ENCODE results near the gene SLC10A3.

Gene SLC10A3

GRCh38 chrX:154466907-154467306, 23.5 kb downstream of the SLC10A3 start:
- TF ChIP-seq TCF12 (IDR thresholded peaks at IDR 0.05; ENCODE audit: low read depth) (no peak), RAD21 (IDR thresholded peaks at IDR 0.05; ENCODE audit: low read depth) (no peak), EGR1 (IDR thresholded peaks at IDR 0.05) (no peak), YY1 (IDR thresholded peaks at IDR 0.05; ENCODE audit: low read depth) (no peak), TEAD4 (IDR thresholded peaks at IDR 0.05) (no peak), CEBPB (IDR thresholded peaks at IDR 0.05) (no peak), ZBTB7A (IDR thresholded peaks at IDR 0.05; ENCODE audit: low read depth) (no peak), FOXM1 (IDR thresholded peaks at IDR 0.05; ENCODE audit: borderline replicate concordance, low read depth) (no peak), TAF1 (IDR thresholded peaks at IDR 0.05; ENCODE audit: low read depth) (no peak), EP300 (IDR thresholded peaks at IDR 0.05; ENCODE audit: borderline replicate concordance) (no peak), USF1 (IDR thresholded peaks at IDR 0.05) (no peak), NFIC (IDR thresholded peaks at IDR 0.05) (no peak), CREB1 (IDR thresholded peaks at IDR 0.05; ENCODE audit: low read depth) (no peak)
- TF ChIP-seq, protein P1, sequence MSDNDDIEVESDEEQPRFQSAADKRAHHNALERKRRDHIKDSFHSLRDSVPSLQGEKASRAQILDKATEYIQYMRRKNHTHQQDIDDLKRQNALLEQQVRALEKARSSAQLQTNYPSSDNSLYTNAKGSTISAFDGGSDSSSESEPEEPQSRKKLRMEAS (IDR thresholded peaks at IDR 0.05), result no peak
- TF ChIP-seq, protein P2, sequence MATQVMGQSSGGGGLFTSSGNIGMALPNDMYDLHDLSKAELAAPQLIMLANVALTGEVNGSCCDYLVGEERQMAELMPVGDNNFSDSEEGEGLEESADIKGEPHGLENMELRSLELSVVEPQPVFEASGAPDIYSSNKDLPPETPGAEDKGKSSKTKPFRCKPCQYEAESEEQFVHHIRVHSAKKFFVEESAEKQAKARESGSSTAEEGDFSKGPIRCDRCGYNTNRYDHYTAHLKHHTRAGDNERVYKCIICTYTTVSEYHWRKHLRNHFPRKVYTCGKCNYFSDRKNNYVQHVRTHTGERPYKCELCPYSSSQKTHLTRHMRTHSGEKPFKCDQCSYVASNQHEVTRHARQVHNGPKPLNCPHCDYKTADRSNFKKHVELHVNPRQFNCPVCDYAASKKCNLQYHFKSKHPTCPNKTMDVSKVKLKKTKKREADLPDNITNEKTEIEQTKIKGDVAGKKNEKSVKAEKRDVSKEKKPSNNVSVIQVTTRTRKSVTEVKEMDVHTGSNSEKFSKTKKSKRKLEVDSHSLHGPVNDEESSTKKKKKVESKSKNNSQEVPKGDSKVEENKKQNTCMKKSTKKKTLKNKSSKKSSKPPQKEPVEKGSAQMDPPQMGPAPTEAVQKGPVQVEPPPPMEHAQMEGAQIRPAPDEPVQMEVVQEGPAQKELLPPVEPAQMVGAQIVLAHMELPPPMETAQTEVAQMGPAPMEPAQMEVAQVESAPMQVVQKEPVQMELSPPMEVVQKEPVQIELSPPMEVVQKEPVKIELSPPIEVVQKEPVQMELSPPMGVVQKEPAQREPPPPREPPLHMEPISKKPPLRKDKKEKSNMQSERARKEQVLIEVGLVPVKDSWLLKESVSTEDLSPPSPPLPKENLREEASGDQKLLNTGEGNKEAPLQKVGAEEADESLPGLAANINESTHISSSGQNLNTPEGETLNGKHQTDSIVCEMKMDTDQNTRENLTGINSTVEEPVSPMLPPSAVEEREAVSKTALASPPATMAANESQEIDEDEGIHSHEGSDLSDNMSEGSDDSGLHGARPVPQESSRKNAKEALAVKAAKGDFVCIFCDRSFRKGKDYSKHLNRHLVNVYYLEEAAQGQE (IDR thresholded peaks at IDR 0.05; ENCODE audit: low read depth), result no peak

DNA sequence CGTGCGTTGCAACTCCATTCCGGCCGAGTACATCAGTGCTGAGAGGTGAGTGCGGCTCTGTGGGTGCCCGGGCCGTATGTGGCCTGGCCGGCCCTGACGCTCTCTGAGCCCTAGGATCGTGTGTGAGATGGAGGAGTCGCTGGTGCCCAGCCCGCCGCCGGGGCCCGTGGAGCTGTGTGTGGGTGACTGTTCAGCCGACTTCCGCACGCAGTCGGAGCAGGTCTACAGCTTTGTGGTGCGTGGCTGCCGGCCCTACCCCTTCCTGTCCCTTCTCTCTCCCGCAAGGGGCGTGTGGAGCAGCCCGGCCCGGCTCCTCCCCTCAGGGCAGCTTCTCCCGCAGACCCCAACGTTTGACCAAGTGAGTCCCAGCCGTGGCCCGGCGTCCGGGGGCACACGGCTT, 24.4 kb downstream of the SLC10A3 start:
- TF ChIP-seq USF1 (IDR thresholded peaks at IDR 0.05) (no peak), CREB1 (IDR thresholded peaks at IDR 0.05; ENCODE audit: low read depth) (no peak), TCF12 (IDR thresholded peaks at IDR 0.05; ENCODE audit: low read depth) (no peak), FOXM1 (IDR thresholded peaks at IDR 0.05; ENCODE audit: borderline replicate concordance, low read depth) (no peak), NFIC (IDR thresholded peaks at IDR 0.05) (no peak), TEAD4 (IDR thresholded peaks at IDR 0.05) (no peak), ZBTB7A (IDR thresholded peaks at IDR 0.05; ENCODE audit: low read depth) (no peak), EGR1 (IDR thresholded peaks at IDR 0.05) (no peak), TAF1 (IDR thresholded peaks at IDR 0.05; ENCODE audit: low read depth) (no peak), RAD21 (IDR thresholded peaks at IDR 0.05; ENCODE audit: low read depth) (no peak), CEBPB (IDR thresholded peaks at IDR 0.05) (no peak), EP300 (IDR thresholded peaks at IDR 0.05; ENCODE audit: borderline replicate concordance) (no peak), YY1 (IDR thresholded peaks at IDR 0.05; ENCODE audit: low read depth) (no peak)
- TF ChIP-seq, protein P1 (IDR thresholded peaks at IDR 0.05), result no peak
- TF ChIP-seq, protein P2 (IDR thresholded peaks at IDR 0.05; ENCODE audit: low read depth), result no peak

DNA sequence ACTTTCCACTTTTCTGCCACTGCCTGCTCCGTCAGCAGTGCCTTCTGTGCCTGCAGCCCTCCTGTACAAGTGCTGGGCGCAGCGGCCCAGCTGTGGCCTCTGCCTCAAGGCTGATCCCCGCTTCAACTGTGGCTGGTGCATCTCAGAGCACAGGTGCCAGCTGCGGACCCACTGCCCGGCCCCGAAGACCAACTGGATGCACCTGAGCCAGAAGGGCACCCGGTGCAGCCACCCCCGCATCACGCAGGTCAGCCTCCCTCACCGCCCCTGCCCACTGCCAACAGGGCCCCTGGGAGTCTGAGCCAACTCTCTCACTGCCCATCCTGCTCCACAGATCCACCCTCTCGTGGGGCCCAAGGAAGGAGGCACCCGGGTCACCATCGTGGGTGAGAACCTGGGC, 24.8 kb downstream of the SLC10A3 start:
- TF ChIP-seq USF1 (IDR thresholded peaks at IDR 0.05) (no peak), CREB1 (IDR thresholded peaks at IDR 0.05; ENCODE audit: low read depth) (no peak), ZBTB7A (IDR thresholded peaks at IDR 0.05; ENCODE audit: low read depth) (no peak), YY1 (IDR thresholded peaks at IDR 0.05; ENCODE audit: low read depth) (no peak), CEBPB (IDR thresholded peaks at IDR 0.05) (no peak), TCF12 (IDR thresholded peaks at IDR 0.05; ENCODE audit: low read depth) (no peak), TAF1 (IDR thresholded peaks at IDR 0.05; ENCODE audit: low read depth) (no peak), FOXM1 (IDR thresholded peaks at IDR 0.05; ENCODE audit: borderline replicate concordance, low read depth) (no peak), EP300 (IDR thresholded peaks at IDR 0.05; ENCODE audit: borderline replicate concordance) (no peak), NFIC (IDR thresholded peaks at IDR 0.05) (no peak), EGR1 (IDR thresholded peaks at IDR 0.05) (no peak), RAD21 (IDR thresholded peaks at IDR 0.05; ENCODE audit: low read depth) (no peak)
- TF ChIP-seq, protein P2 (IDR thresholded peaks at IDR 0.05; ENCODE audit: low read depth), result no peak
- TF ChIP-seq, protein P1 (IDR thresholded peaks at IDR 0.05), result no peak

Measured in Ishikawa (cell line).